H1 (cell line): ENCODE data around the gene TRIOBP. TPM values are rescaled to one million over a fixed set of nuclear protein-coding genes. Genes with fewer than 3 reads are reported as not detected.
"Not testable (repeated sequence)": the region's sequence is repeated elsewhere in the genome, so short reads cannot be mapped to it uniquely, and the experiment has no call there.

ENCODE experiments used
- CTCF ChIA-PET: fragments of 300-600 bp; sonication (Branson Sonifier 250); formaldehyde crosslinking; loops from one replicate; lab custom pipeline; 2021; ENCODE audit not compliant: partially characterized antibody; lab: Charles Lee
- POLR2A ChIA-PET: fragments of 300-600 bp; sonication (Branson Sonifier 250); formaldehyde crosslinking; loops from one replicate; lab custom pipeline; 2021; ENCODE audit warnings: inconsistent platforms; ENCODE audit not compliant: partially characterized antibody; lab: Charles Lee
- DNase-seq, 2 experiments: peaks; one replicate each; pipeline versions ENCODE4 v3.0.0 to v3.0.0-alpha.2; 2010 to 2022; ENCODE audit warnings: low spot score in 2 of 2, low read depth in 1 of 2, mixed read lengths in 1 of 2
- FAIRE-seq: peaks from 2 replicates; lab custom pipeline; 2011; peaks lifted over from hg19 to GRCh38; lab: Jason Lieb, UNC
- H2AFZ ChIP-seq: 2 replicates; pipeline ENCODE4 v1.8.1; 2012; ENCODE audit warnings: low read length, inconsistent platforms
- H2AK5ac ChIP-seq: 2 replicates; pipeline ENCODE4 v1.6.1; 2013; ENCODE audit warnings: low read depth, low read length
- H2BK120ac ChIP-seq: replicated peaks from 2 replicates; pipeline ENCODE3; 2013; ENCODE audit warnings: low read depth, low read length, inconsistent platforms
- H2BK12ac ChIP-seq: 2 replicates; pipeline ENCODE4 v1.6.1; 2013; ENCODE audit warnings: low read depth, low read length
- H2BK15ac ChIP-seq: 2 replicates; pipeline ENCODE4 v1.6.1; 2013; ENCODE audit warnings: low read length
- H2BK20ac ChIP-seq: 2 replicates; pipeline ENCODE4 v1.6.1; 2013; ENCODE audit warnings: low read length
- H2BK5ac ChIP-seq: 2 replicates; pipeline ENCODE4 v1.6.1; 2013; ENCODE audit warnings: low read depth, low read length
- H3K14ac ChIP-seq: 2 replicates; pipeline ENCODE4 v1.6.1; 2013; ENCODE audit warnings: inconsistent platforms; ENCODE audit not compliant: insufficient read length
- H3K18ac ChIP-seq: 2 replicates; pipeline ENCODE4 v1.6.1; 2013; ENCODE audit warnings: low read length; ENCODE audit errors: extremely low read depth
- H3K23ac ChIP-seq: 2 replicates; pipeline ENCODE4 v1.6.1; 2013; ENCODE audit warnings: inconsistent platforms; ENCODE audit not compliant: insufficient read length
- H3K23me2 ChIP-seq: 2 replicates; pipeline ENCODE4 v1.6.1; 2013; ENCODE audit warnings: low read depth, low read length
- H3K27ac ChIP-seq: 2 replicates; pipeline ENCODE4 v1.6.1; 2011; ENCODE audit warnings: low read depth, low read length, inconsistent platforms
- H3K27me3 ChIP-seq, 4 experiments: replicated peaks in 1 of 4; 1 replicate in 1 of 4; 2 replicates in 3 of 4; pipeline versions ENCODE4 v1.6.1 to v1.8.1; 2011 to 2013; ENCODE audit warnings: low read length in 3 of 4, mild to moderate bottlenecking in 3 of 4, inconsistent platforms in 2 of 4, mixed read lengths in 2 of 4, moderate library complexity in 1 of 4; ENCODE audit not compliant: control insufficient read depth in 3 of 4, insufficient read depth in 3 of 4; ENCODE audit errors: extremely low read depth in 1 of 4
- H3K36me3 ChIP-seq, 4 experiments: 2 replicates each; pipeline versions ENCODE4 v1.6.1 to v1.8.1; 2011 to 2013; ENCODE audit warnings: mild to moderate bottlenecking in 4 of 4, low read length in 3 of 4, moderate library complexity in 2 of 4, control low read depth in 1 of 4, inconsistent platforms in 1 of 4; ENCODE audit not compliant: insufficient read depth in 4 of 4, control insufficient read depth in 2 of 4
- H3K4ac ChIP-seq: replicated peaks from 2 replicates; pipeline ENCODE3; 2013; ENCODE audit warnings: low read length, low read depth, mixed read lengths, inconsistent platforms; ENCODE audit not compliant: insufficient read length
- H3K4me1 ChIP-seq, 4 experiments: replicated peaks in 1 of 4; 1 replicate in 1 of 4; 2 replicates in 3 of 4; pipeline versions ENCODE4 v1.6.1 to v1.8.1; 2011 to 2013; ENCODE audit warnings: low read length in 3 of 4, inconsistent platforms in 2 of 4, mixed read lengths in 1 of 4; ENCODE audit not compliant: insufficient read depth in 4 of 4, control insufficient read depth in 3 of 4
- H3K4me2 ChIP-seq, 2 experiments: 2 replicates each; pipeline versions ENCODE4 v1.6.1 to v1.8.1; 2011 to 2013; ENCODE audit warnings: low read depth in 2 of 2, low read length in 2 of 2, control low read depth in 1 of 2, inconsistent platforms in 1 of 2, mild to moderate bottlenecking in 1 of 2; ENCODE audit not compliant: insufficient read depth in 1 of 2
- H3K4me3 ChIP-seq, 4 experiments: fragments of 200-600, 300-600 bp in 1 of 4; sonication (generic), shearing (Covaris generic), sonication (Bioruptor Twin) in 1 of 4; 2 replicates each; pipeline versions ENCODE4 v1.5.1 to v1.8.1; 2011 to 2016; ENCODE audit warnings: low read length in 4 of 4, low read depth in 3 of 4, control low read depth in 2 of 4, inconsistent platforms in 2 of 4, mild to moderate bottlenecking in 2 of 4, mixed read lengths in 1 of 4, moderate library complexity in 1 of 4; ENCODE audit not compliant: insufficient read depth in 2 of 4; ENCODE audit errors: extremely low read depth in 1 of 4
- H3K56ac ChIP-seq: replicated peaks from 2 replicates; pipeline ENCODE3; 2013; ENCODE audit warnings: low read depth, mild to moderate bottlenecking, mixed read lengths, low read length, inconsistent platforms; ENCODE audit not compliant: insufficient read length
- H3K79me1 ChIP-seq: 2 replicates; pipeline ENCODE4 v1.6.1; 2013; ENCODE audit warnings: low read depth, low read length, control low read depth
- H3K79me2 ChIP-seq, 2 experiments: 2 replicates each; pipeline versions ENCODE4 v1.6.1 to v1.8.1; 2012 to 2013; ENCODE audit warnings: low read length in 2 of 2, mild to moderate bottlenecking in 2 of 2, inconsistent platforms in 1 of 2; ENCODE audit not compliant: insufficient read depth in 2 of 2, control insufficient read depth in 1 of 2
- H3K9ac ChIP-seq, 4 experiments: replicated peaks in 1 of 4; 1 replicate in 1 of 4; 2 replicates in 3 of 4; pipeline versions ENCODE4 v1.6.1 to v1.8.1; 2011 to 2013; ENCODE audit warnings: low read depth in 3 of 4, low read length in 3 of 4, control low read depth in 2 of 4, mild to moderate bottlenecking in 2 of 4, moderate library complexity in 2 of 4, inconsistent platforms in 1 of 4; ENCODE audit errors: extremely low read depth in 1 of 4
- H3K9me3 ChIP-seq, 2 experiments: 2 replicates each; pipeline versions ENCODE4 v1.6.1 to v1.8.1; 2012 to 2013; ENCODE audit warnings: mild to moderate bottlenecking in 2 of 2, moderate library complexity in 2 of 2, control low read depth in 1 of 2, inconsistent platforms in 1 of 2, low read depth in 1 of 2, low read length in 1 of 2, mixed read lengths in 1 of 2; ENCODE audit not compliant: insufficient read depth in 2 of 2
- H4K20me1 ChIP-seq, 2 experiments: replicated peaks in 1 of 2; 2 replicates each; pipeline versions ENCODE3 to v1.8.1; 2011 to 2013; ENCODE audit warnings: inconsistent platforms in 2 of 2, low read length in 2 of 2, mild to moderate bottlenecking in 1 of 2; ENCODE audit not compliant: insufficient read depth in 2 of 2, control insufficient read depth in 1 of 2
- H4K5ac ChIP-seq: 2 replicates; pipeline ENCODE4 v1.6.1; 2013; ENCODE audit warnings: low read length, low read depth, mixed read lengths, inconsistent platforms; ENCODE audit not compliant: insufficient read length
- H4K8ac ChIP-seq: 2 replicates; pipeline ENCODE4 v1.8.0; 2013; ENCODE audit warnings: mild to moderate bottlenecking, moderate library complexity, low read length, inconsistent platforms; ENCODE audit not compliant: insufficient read depth; ENCODE audit errors: extremely low read depth
- H4K91ac ChIP-seq: replicated peaks from 2 replicates; pipeline ENCODE3; 2013; ENCODE audit warnings: low read length, mixed read lengths, inconsistent platforms; ENCODE audit not compliant: insufficient read length
- WGBS, 2 experiments: shearing (Covaris generic) in 1 of 2; methylation state at CpG; one replicate each; pipeline versions ENCODE4 v1.1.6 to v1.1.7; 2013 to 2015; ENCODE audit warnings: low lambda C conversion rate in 2 of 2, mixed read lengths in 2 of 2, inconsistent platforms in 1 of 2, low coverage in 1 of 2, missing lambda C conversion rate in 1 of 2; ENCODE audit not compliant: insufficient replicate concordance in 2 of 2, insufficient coverage in 1 of 2, insufficient read length in 1 of 2; ENCODE audit errors: extremely low coverage in 1 of 2, missing lambda C conversion rate in 1 of 2; 5-methylcytosine and 5-hydroxymethylcytosine counted together
- polyA plus RNA-seq, 7 experiments: library from polyadenylated mRNA; depleted of rRNA in 3 of 7; stranded (reverse) in 5 of 7; unstranded in 2 of 7; fragments of >200 nt in 5 of 7; fragments of 200-250 nt in 2 of 7; gene quantifications; 1 replicate in 5 of 7; 2 replicates in 1 of 7; 4 replicates in 1 of 7; pipeline versions ENCODE4 v1.2.1 to v1.2.3, GENCODE V29; 2011 to 2013; ENCODE audit warnings: missing spikeins in 2 of 7, mixed read lengths in 2 of 7
- total RNA-seq: library from RNA; stranded (reverse); fragmentation: NEBNext Ultra II Directional; extraction: Animal tissue kit (Norgen Biotek cat#: 25700); gene quantifications from 2 replicates; pipeline ENCODE4 v1.2.1, GENCODE V29; 2021

TRIOBP gene
- total and polyA plus RNA-seq, 2 of the 8 experiments (the other 6 are each of a cell fraction or from before 2014, with no cell fraction given) = 18.2 to 27.3 TPM

GRCh38 chr22:37696260-37696656 is 590 bp upstream of the TRIOBP start:
- not testable (repeated sequence) for H2AK5ac ChIP-seq, H2BK15ac ChIP-seq, H4K91ac ChIP-seq, H3K9me3 ChIP-seq, H2BK12ac ChIP-seq, H3K14ac ChIP-seq, FAIRE-seq, H2AFZ ChIP-seq, H4K20me1 ChIP-seq, H2BK20ac ChIP-seq, H3K79me2 ChIP-seq, H3K79me1 ChIP-seq, H3K23ac ChIP-seq, DNase-seq, H3K4me1 ChIP-seq, H3K27ac ChIP-seq, H3K56ac ChIP-seq, H3K27me3 ChIP-seq, H4K8ac ChIP-seq, H4K5ac ChIP-seq, H3K23me2 ChIP-seq, H2BK5ac ChIP-seq, H2BK120ac ChIP-seq
- Histone ChIP-seq H3K36me3 (peaks cover 2 to 24% (median 9%) of the 10 kb centered on the region in 4 experiments; a peak in 6 of 8 replicates), H3K4me2 (peak overlapping the region; percentile 71 to 90; a peak in 3 of 4 replicates), H3K4ac (peak overlapping the region; percentile 64), H3K9ac (peak overlapping the region in 1 of 4 experiments; percentile 45; a peak in 3 of 7 replicates), H3K4me3 (peak overlapping the region; percentile 25 to 76 (median 72); a peak in 7 of 8 replicates), H3K18ac (peak overlapping the region; percentile 32; the same call in 1 of the 2 replicates)
- ChIA-PET POLR2A (interaction anchor here (0.6 to 4.8 kb wide), 14 partner anchors 10 to 106 kb away, joined by 3 to 30 read pairs (median 6); partner anchors contain the start of genes GGA1, NOL12 and PDXP), CTCF (interaction anchor here (0.6 to 7.3 kb wide), 18 partner anchors 9 to 1002 kb away, joined by 3 to 37 read pairs (median 4); partner anchors contain the start of genes LGALS1, NOL12 and PDXP)
- WGBS, 2 experiments = 62% methylated on average over 13 of the region's 13 CpGs; no CpG with 5 or more reads in 1 of the 2 experiments
